Measurements from ENCODE around the gene LRWD1. TPM values are rescaled to one million over a fixed set of nuclear protein-coding genes. Genes with fewer than 3 reads are reported as not detected.

The LRWD1 gene
- total and polyA plus RNA-seq, 9 of the 15 experiments (the other 6 are each of a cell fraction or from before 2014, with no cell fraction given), result 0.61 to 66.0 (median 33.2) TPM

DNA sequence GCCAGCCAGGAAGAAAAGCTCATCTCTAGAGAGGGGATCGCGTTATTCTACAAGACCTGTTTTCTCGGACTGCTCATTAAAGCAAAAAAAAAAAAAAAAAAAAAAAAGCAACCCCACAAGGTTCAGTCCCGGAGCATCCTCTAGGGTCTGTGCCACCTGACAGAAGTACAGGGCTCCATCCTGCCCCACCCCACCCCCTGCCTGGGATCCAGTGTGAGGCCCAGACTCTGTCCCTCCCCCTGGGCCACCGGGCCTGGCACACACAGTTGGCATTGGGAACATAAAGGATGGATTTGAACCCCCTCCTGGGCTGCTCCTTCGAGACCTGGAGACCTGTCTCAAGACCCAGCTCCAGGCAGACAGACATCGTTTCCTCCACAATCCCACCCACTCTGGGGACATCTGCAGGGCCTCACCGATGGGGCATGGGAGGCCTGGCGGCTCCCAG, 30.7 kb upstream of the LRWD1 start:
- CTCF ChIA-PET (ENCODE audit: low intra/inter-chr PET ratio), result interaction anchor here (0.6 kb wide), 2 partner anchors 19 to 166 kb away, joined by 3 read pairs; no protein-coding TSS in a partner anchor
- Histone ChIP-seq H3K9ac (ENCODE audit: insufficient read depth in 1 of 2, low read depth in 2 of 2, low read length in 2 of 2) (peak overlapping the region; percentile 67 to 93), H3K9me1 (ENCODE audit: control insufficient read depth, insufficient read depth, low read length) (no peaks in the 10 kb centered on the region), H3K4me3 (peak overlapping the region; percentile 80), H4K20me1 (replicated peaks; ENCODE audit: control insufficient read depth, insufficient read depth, low read length) (no peaks in the 10 kb centered on the region), H3K9me3 (replicated peaks; ENCODE audit: control insufficient read depth, insufficient read depth, low read depth, low read length) (no peaks in the 10 kb centered on the region), H3K79me2 (ENCODE audit: control insufficient read depth, insufficient read depth, low read length) (peaks cover 9% of the 10 kb centered on the region), H2AFZ (ENCODE audit: low read depth, low read length) (peak overlapping the region; percentile 72; the same call in 1 of the 2 replicates), H3K4me2 (ENCODE audit: insufficient read depth, low read length) (peak overlapping the region; percentile 71), H3K27me3 (ENCODE audit: control insufficient read depth in 2 of 2, insufficient read depth in 2 of 2, low read length in 2 of 2) (no peaks in the 10 kb centered on the region; a peak in 1 of 5 replicates), H3K4me1 (replicated peaks in 1 of 2; ENCODE audit: control insufficient read depth in 2 of 2, insufficient read depth in 2 of 2, low read length in 2 of 2) (peaks cover 18 to 53% of the 10 kb centered on the region in 2 experiments), H3K36me3 (ENCODE audit: control insufficient read depth, insufficient read depth, low read length) (peaks cover 10% of the 10 kb centered on the region; the same call in 1 of the 3 replicates), H3K27ac (ENCODE audit: extremely low read depth, low read depth, low read length) (no peak overlapping the region)
- ATAC-seq (no peak; the same call in 1 of the 3 replicates), DNase-seq (ENCODE audit: extremely low read depth in 1 of 4, low spot score in 3 of 4) (peak in 1 of 4 experiments; percentile 48), FAIRE-seq (peak; percentile 23)
- POLR2A ChIA-PET, result no interaction called here
- TF ChIP-seq, protein P1, sequence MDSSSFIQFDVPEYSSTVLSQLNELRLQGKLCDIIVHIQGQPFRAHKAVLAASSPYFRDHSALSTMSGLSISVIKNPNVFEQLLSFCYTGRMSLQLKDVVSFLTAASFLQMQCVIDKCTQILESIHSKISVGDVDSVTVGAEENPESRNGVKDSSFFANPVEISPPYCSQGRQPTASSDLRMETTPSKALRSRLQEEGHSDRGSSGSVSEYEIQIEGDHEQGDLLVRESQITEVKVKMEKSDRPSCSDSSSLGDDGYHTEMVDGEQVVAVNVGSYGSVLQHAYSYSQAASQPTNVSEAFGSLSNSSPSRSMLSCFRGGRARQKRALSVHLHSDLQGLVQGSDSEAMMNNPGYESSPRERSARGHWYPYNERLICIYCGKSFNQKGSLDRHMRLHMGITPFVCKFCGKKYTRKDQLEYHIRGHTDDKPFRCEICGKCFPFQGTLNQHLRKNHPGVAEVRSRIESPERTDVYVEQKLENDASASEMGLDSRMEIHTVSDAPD (CRISPR knock-in tag; IDR thresholded peaks at IDR 0.05), result no peak
- TF ChIP-seq NR2C2 (CRISPR knock-in tag; IDR thresholded peaks at IDR 0.05) (no peak), NR2C2 (tag; IDR thresholded peaks at IDR 0.05) (0 out of 2 replicates have a peak, but pooled peaks have one; percentile 36), SRF (CRISPR knock-in tag; IDR thresholded peaks at IDR 0.05) (no peak), YY1 (IDR thresholded peaks at IDR 0.05; ENCODE audit: borderline replicate concordance in 1 of 3, control insufficient read depth in 1 of 3, extremely low read depth in 1 of 3, insufficient read depth in 3 of 3, insufficient read length in 1 of 3, insufficient replicate concordance in 2 of 3, low read depth in 1 of 3, low read length in 2 of 3) (peak in 1 of 3 experiments; percentile 3), ZNF384 (IDR thresholded peaks at IDR 0.05; ENCODE audit: low read depth, low read length) (peak; percentile 55), KDM5B (IDR thresholded peaks at IDR 0.05; ENCODE audit: insufficient replicate concordance, low read depth, low read length) (peak; percentile 18), GABPB1 (CRISPR knock-in tag; IDR thresholded peaks at IDR 0.05) (0 out of 2 replicates have a peak, but pooled peaks have one; percentile 7)
- TF ChIP-seq, protein P2, sequence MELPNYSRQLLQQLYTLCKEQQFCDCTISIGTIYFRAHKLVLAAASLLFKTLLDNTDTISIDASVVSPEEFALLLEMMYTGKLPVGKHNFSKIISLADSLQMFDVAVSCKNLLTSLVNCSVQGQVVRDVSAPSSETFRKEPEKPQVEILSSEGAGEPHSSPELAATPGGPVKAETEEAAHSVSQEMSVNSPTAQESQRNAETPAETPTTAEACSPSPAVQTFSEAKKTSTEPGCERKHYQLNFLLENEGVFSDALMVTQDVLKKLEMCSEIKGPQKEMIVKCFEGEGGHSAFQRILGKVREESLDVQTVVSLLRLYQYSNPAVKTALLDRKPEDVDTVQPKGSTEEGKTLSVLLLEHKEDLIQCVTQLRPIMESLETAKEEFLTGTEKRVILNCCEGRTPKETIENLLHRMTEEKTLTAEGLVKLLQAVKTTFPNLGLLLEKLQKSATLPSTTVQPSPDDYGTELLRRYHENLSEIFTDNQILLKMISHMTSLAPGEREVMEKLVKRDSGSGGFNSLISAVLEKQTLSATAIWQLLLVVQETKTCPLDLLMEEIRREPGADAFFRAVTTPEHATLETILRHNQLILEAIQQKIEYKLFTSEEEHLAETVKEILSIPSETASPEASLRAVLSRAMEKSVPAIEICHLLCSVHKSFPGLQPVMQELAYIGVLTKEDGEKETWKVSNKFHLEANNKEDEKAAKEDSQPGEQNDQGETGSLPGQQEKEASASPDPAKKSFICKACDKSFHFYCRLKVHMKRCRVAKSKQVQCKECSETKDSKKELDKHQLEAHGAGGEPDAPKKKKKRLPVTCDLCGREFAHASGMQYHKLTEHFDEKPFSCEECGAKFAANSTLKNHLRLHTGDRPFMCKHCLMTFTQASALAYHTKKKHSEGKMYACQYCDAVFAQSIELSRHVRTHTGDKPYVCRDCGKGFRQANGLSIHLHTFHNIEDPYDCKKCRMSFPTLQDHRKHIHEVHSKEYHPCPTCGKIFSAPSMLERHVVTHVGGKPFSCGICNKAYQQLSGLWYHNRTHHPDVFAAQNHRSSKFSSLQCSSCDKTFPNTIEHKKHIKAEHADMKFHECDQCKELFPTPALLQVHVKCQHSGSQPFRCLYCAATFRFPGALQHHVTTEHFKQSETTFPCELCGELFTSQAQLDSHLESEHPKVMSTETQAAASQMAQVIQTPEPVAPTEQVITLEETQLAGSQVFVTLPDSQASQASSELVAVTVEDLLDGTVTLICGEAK (IDR thresholded peaks at IDR 0.05), result peak; percentile 63; the same call in 1 of the 2 replicates
- TF ChIP-seq, protein P2 (CRISPR knock-in tag; IDR thresholded peaks at IDR 0.05), result no peak
- BruUV-seq (replicated peaks), result TSS peak; percentile 55
- intact Hi-C loops (cut with micrococcal nuclease) (no loop called here), in situ Hi-C loops (cut with MboI) (no loop called here)
- WGBS (ENCODE audit: insufficient coverage, low coverage, missing lambda C conversion rate), result 45% methylated on average over 9 of the region's 9 CpGs

Data from K562 (cell line).